ENCODE results near the gene RPL7A.

The RPL7A gene

DNA sequence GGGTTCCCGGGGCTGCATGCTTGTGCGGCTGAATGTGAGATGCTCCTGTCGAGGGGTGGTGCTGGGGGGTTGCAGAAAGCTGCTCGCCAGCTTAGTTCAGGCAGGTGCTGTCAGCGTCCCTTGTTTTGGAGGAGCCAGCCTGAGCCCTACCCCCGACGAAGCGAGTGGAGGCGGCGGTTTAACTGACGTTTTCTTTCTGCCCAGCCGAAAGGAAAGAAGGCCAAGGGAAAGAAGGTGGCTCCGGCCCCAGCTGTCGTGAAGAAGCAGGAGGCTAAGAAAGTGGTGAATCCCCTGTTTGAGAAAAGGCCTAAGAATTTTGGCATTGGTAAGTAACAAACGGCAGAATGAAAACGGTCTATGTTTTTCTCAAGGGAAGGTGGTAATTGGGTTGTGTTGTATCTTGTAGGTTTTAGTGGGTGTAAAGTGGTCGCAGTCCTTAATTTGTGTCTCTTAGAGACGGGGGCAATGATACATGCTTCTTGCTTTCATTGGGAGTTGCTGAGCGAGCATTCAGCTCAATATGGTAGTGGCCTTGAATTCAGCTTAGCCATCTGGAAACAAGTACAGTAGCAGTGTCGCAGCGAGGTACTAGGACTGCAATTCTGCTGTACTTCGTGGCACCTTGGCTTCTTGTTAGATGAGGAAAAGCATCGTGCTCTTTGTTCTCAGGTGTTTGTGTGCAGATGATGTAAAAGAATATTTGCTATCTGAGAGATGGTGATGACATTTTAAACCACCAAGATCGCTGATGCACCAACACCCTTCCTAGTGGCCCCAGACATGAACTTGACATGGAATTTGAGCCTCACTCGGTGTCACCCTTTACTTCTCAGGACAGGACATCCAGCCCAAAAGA is 928 bp downstream of the RPL7A start:
- DNase-seq (ENCODE audit: low read depth), result no peak

DNA sequence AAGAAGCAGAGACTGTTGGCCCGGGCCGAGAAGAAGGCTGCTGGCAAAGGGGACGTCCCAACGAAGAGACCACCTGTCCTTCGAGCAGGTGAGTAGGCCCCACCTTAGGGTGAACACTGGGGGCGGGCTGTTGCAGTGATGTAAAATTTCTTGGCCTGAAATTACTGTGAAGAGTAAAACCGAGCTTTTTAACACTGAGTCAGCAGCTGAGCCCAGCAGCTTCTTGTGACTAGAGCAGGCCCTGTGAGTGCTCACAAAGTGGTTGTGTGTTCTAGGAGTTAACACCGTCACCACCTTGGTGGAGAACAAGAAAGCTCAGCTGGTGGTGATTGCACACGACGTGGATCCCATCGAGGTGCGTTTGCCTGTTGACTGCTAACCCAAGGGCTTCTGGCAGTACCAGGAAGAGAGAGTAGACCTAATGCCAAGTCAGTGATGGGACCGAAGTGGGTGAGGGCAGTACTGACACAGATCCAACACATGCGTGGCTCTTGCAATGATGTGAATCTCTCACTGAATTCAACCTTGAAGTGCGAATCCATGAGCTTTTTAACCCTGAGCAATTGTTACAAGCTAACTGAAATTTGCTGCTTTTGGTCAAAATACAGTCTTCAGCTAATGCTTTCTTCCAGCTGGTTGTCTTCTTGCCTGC is 2.1 kb downstream of the RPL7A start:
- DNase-seq (ENCODE audit: low read depth), result no peak

DNA sequence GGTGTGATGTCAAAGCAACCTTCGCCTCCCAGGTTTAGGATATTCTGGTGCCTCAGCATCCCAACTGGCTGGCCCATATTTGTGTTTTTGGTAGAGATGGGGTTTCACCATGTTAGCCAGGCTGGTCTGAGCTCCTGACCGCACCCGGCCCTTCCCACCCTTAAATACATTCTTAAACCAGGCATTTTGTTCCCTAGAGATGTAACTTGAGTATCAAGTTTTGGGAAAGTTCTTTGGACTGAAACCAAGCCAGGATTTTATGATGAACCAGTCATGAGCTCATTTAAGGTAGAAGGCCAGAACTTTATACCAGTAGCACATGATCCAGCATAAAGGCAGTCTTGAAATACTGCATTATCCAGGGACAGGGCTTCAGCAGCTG is 3.5 kb downstream of the RPL7A start:
- no peak for DNase-seq (ENCODE audit: low read depth)

DNA sequence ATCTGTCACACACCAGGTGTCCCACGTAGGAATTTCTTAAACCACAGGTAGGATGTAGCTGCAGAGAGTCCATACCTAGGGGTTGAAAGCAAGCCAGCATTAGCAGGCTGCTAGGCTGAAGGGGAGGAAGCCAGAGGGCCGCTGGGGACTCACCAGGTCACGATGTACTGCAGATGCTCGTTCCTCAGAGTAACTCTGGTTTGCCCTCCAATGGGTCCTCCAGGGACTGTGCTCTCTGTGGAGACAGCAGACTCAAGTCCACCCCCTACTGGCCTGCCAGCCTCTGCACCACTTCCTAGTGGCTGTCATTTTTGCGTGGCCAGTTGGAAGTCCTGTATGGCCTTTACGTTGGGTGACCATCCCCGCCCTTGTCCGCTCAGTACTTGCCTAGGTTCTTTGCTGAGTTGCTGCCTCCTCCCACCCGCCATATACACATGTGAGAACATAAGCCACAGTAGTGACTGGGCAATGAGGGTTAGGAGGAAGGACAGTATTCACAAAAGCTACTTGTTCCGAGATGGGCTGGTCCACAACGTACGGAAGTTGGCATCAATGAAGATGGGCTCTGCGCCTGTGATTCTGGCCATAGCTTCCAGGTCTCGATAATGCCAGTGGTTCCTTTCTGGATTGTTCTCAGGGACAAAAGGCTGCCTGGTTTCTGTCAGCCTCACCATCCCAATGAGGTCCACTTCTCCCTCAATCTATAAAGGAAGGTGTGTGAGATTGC is 4.1 kb downstream of the RPL7A start:
- DNase-seq (ENCODE audit: low read depth), result no peak

DNA sequence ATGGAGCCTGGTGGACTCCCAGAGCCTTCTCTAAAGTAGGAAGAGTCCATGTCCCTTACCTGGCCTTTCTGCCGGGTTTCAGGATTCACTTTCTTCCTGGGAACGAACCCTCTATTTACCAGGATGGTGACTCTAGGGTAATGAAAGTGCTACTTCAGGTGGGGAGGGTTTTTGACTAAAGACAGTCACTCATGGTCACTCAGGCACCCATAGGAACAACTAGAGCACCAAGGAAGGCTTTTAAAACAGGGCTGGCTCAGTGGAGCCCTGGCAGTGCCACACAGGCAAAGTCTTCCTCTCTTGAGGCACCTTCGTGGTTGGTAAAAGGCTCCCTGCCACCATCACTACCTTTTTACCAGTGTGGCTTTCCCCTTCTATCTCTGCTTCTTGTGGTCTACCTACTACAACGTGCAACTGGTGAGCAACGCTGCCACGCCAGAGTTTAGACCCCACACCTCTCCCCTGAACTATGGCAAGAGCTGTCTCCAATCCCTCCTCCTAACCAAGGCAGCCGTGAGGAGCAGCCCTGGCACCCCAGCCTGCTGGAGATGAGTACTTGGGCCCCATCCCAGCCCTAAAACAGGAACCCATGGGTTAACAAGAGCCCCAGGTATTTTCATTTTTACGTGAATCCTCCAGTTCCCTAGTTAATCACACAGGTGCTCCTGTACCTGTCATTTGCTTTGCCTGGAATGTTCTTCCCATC is 4.8 kb downstream of the RPL7A start:
- DNase-seq (ENCODE audit: low read depth), result no peak

DNA sequence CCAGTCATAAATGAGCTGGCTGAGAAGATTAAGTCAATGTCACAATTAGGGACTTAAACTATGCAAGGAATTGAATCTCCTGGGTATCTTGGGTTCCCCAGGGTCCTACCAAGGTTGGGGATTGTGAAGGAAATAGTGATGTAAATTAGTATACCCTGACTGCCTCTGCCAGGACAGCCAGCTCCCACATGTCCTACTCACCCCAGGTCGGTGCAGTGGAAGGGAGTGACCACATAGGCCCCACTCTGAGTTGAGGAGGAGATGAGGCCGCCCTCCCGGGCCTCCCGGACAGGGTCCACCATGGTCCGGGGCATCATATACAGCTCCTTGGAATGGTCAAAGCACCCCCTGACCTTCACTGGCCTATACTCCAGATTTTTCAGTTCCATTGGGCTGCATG is 5.5 kb downstream of the RPL7A start:
- DNase-seq (ENCODE audit: low read depth), result no peak

DNA sequence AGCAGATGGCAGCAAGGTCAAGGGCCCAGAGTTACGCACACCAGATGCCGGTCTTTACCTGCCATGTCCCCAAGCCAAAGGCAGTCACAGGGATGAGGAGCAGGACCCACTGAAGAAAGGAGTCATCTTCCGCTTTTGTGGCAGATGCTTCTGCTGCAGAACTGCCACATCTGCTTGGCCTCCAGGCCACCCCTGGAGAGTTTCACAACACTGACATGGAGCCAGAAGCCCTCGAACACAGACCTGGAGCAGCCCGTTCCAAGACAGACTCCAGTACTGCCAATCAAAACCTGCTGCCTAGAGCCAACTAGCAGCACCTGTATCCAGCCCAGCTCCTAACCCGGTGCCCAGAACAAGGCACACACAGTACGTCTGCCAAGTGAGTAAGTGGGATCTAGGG is 6.7 kb downstream of the RPL7A start:
- no peak for DNase-seq (ENCODE audit: low read depth)

DNA sequence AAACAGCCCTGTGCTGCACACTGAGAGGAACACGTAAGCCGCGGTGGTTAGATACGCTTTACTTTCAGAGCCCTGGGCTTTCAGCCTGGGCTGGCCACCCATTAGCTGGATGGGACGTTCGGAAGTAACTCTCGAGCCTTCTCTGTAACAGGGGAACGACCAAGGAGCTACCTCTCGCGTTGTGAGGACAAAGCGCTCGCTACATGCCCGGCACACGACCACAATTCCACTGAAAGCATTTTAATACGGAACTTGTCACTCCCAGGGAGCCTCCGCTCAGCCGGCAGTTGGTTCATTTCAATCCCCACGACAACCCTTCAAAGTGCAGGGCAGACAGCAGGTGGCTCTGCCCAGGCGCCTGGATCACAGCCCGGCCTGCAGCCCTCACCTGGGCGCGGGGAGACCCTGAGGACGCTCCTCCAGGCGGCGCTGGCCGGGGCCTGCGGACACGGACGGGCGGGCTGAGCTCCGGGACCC is 7.9 kb downstream of the RPL7A start:
- no peak for DNase-seq (ENCODE audit: low read depth)

DNA sequence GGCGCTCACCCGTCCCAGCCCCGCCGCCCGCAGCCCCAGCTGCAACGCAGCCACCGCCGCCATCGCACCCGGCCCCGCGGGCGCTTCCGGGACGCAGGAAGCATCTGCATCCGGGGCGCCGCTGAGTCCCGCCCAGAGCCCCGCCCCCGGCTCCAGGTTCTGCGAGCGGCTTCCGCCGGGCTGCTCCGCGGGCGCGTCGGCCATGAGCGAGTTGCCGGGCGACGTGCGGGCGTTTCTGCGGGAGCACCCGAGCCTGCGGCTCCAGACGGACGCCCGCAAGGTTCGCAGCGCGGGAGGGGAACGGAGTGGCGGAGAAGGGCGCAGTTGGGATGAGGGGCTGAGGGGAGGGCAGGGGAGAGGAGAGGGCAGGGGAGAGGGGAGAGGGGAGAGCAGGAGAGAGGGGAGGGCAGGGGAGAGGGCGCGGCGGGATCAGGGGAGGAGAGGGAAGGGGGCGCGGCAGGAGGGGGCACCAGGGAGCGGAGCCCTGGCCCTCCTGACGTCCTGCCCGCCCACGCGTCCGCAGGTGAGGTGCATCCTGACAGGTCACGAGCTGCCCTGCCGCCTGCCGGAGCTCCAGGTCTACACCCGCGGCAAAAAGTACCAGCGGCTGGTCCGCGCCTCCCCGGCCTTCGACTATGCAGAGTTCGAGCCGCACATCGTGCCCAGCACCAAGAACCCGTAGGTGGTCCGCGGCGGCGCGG is 8.5 kb downstream of the RPL7A start, which contains the start of the genes SURF1 and SURF2:
Gene SURF1 (minus strand): TSS at position 97 of the 701 bp plus-strand sequence. CDS start 34 bp downstream, at position 63.
Gene SURF2 (plus strand): TSS at position 160 of the 701 bp plus-strand sequence. CDS start 43 bp downstream, at position 203.
- no peak for DNase-seq (ENCODE audit: low read depth)

DNA sequence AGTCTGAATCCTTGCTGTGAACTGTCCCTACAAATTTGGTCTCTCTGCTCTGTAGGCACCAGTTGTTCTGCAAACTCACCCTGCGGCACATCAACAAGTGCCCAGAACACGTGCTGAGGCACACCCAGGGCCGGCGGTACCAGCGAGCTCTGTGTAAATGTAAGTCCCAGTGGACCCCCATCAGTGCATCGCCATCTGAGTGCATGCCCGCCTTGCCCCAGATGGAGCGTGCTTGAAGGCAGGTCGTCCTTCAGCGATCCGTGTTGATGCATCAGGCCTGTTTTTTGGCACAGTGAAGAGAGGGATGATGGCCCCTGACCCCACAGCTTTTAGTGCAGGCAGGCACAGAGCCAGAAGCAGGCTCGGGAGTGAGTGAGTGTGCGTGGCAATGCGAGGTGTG is 9.6 kb downstream of the RPL7A start:
- no peak for DNase-seq (ENCODE audit: low read depth)

DNA sequence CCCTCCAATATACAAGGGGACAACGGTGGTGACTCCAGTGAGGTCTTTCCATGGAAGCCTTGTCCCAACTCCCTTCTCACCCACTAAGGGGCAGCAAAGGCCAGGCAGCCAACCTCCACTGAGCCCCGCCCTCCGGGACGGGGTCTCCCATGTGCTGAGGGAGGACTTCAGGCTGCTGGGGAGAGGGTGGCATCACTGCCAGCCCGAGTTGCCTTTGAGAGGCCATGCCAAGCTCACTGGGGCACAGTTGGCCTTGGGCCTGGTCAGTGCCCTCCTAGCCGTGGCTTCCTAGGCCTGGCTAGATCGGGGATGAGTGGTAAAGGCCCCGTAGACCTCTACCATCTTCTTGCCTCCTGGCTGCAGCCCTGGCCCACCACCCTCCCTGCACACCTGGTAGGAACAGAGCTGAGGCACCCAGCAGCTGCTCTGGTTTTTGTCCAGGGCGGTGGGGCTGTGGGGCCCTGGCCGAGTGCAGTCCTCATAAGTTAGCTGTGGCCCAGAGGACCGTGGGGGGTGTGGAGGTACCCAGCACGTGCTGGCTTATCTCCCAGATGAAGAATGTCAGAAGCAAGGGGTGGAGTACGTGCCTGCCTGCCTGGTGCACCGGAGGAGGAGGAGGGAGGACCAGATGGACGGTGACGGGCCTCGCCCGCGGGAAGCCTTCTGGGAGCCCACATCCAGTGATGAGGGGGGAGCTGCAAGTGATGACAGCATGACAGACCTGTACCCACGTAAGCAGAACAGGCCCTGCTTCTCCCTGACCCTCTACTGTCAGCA is 11.6 kb downstream of the RPL7A start:
- DNase-seq (ENCODE audit: low read depth), result no peak

DNA sequence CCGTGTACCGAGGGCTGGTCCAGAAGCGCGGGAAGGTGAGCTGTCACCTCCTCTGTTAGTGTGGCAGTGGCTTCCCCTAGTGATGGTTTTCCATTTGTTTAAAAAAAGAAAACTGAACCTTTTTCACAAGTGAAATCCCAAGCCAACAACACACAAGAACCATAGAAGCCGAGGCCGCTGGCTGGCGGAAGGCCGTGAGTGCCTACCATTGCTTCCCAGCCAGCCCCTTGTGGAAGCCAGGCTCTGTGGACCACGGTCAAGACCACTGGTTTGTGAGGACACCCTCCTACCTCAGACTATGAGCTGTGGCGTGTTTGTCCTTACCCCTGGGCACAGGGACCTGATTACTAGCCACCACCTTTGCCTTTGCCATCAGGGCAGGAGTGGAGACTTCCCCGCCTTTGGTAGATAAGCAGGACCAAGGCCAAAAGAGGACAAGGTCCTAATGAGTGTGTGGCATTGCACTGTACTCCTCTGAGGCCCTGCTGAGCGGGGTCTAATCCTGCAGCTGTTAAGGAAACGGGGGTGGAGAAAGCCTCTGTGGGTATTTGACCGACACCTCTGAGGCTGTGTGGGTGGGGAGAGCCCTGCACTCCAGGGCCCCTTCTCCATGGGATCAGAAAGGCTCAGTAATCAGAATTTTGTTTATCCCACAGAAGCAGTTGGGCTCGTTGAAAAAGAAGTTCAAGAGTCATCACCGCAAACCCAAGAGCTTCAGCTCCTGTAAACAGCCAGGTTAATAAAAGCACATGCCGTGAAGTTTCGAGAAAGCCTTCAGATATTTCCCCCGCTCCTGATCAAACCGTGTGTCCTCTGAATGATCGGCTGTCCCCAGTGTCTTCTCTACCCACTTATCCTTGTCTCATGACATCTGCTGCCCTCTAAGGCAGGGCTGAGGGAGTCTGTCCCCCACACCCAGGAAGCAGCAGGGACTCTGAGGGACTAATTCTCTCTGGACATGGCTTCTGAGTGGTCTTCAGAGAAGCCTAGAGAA is 12.7 kb downstream of the RPL7A start:
- DNase-seq (ENCODE audit: low read depth), result no peak

DNA sequence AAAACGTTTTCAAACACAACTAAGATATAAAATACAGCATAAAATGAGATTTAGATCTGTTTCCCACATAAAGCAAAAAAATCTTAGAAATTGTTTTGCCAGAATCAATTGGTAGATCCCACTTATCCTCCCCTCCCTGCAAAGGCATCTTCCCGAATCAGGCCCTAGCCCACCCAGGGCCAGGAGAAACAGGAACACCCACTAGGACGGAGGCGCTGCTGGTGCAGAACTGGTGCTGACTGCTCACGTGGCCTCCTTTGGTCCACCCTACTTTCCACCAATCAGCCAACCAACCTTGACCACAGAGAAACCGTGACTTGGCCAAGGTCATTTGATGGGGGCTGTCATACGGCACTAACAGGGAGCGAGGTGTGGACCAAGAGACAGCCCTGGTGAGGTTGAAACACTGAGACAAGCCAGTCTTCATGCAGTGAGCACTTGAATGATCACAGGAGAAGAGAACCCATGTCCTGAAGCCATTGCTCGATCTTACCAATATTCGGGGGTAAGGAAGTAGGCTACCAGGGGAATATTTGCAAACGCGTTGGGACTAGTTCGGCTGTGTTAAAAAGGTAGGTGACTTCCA is 13.6 kb downstream of the RPL7A start:
- DNase-seq (ENCODE audit: low read depth), result no peak

DNA sequence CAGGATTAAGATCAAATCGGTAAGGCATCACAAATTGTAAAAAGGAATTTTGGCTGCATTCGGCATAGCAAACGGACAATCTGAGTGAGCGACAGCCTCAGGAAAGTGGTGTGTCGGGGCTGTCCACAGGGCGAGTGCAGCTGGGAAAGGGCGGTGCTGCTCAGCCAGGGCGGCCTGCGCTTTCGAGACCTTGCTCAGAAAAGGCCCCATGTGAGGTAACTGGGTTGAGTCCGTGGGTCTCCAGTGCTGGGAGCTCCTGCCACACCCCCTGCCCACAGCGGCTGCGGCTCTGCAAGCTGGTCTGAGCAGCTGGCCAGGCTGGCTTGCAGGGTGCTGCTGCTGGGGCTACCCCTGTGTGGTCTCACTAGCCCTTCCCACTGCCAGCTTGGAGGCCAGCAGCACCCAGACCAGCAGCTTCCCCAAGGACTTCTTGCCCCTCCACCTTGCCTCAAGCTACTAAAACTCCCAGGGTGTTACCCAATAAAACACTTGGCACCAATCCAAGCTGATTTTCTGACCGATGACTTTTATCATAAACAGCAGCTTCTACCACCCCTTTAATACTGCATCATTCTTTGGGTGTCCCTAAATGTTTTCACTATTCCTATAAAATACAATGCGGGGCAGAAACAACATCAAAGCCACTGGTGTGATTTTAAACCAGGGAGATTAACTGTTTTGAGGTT is 14.5 kb downstream of the RPL7A start:
- DNase-seq (ENCODE audit: low read depth), result no peak

DNA sequence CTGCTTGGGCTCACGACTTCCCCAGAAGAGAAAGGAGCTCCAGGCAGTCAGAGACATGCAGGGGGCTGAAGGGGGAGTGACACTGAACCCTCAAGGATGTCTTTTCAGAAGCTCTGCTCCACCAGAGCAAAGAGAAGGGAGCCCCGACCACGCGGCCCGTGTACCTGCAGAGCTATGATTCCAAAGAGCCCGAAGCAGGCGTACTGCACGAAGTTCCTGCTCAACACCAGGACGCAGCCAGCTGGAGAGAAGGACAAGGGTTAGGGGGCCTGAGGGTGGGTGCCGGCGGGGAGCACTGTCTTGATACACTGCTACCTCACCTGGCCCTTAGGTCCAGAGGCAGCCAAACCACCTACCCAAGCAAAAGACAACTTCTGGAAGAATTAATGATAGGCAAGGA is 18.4 kb downstream of the RPL7A start:
- DNase-seq (ENCODE audit: low read depth), result no peak

DNA sequence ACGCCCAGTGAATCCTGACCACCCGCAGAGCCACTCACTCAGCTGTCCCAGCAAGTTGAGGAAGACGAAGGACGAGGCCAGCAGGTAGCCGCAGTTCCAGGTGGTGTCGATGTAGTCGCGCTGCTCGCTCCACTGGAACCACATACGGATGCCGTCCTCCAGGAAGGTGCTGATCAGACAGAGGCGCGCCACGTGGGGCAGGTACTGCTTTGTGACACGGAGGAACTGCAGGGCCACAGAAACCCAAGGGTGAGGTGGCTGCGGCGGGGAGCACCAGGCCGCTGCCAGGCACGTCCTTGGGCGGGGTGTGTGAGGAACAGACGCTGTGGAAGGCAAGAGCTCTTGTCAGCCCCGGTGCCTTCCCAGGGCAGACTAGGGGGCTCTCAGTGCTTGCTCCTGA is 19.2 kb downstream of the RPL7A start:
- no peak for DNase-seq (ENCODE audit: low read depth)

DNA sequence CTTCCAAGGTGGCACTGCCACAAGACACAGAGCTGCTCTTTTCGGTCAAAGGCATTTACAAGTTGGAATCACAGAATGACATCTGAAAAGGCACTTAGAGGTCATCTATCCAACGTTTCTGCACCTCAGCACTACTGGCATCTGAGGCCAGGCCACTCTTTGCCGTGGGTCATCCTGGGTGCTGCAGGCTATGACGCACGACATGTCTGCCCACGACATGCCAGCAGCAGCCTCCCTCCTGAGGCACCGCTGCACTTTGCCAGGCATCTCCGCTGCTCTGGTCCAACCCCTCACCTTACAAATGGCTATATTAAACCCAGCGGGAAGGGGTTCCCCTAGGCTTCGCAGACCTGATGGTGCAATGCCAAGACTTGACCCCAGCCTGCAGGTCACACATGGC is 19.8 kb downstream of the RPL7A start:
- DNase-seq (ENCODE audit: low read depth), result no peak

DNA sequence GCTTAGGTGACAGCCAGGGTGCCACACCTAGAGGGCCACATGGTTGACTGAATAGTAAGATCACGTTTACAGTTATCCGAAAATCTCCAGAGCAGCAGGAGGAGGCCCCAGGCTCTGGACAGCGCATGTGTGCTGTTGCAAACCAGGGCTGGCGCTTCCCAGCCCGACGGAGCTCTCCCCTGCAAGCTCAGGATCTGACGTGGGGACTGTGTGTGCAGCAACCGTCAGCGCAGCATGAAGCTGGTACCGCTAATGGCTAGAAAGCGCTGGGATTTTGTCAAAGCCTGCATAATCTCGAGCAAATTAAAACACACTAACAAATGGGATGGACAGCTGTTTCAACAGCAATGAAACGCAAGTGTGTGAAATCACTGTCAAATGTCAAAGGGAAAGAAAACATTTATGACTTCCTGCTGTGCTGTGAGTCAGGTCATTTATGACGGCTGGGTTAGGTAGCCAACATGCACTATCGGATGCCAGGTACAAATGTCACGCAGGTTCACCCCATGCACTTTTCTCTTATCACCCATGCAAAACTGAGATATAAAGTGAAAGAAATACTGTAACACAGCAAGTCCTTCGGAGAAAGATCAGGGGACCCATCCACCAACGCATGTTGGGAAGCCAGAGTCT is 20.3 kb downstream of the RPL7A start:
- no peak for DNase-seq (ENCODE audit: low read depth)

All from GM04503 (cell line).